Neural progenitor cell (in vitro differentiated cells): ENCODE results near the gene FADS6.

Experiments used
- CTCF ChIP-seq: fragments of 200-600 bp; sonication (generic); IDR thresholded peaks from 2 replicates; pipeline ENCODE4 v1.5.1; 2017; ENCODE audit warnings: antibody characterized with exemption, mild to moderate bottlenecking
- EZH2phosphoT487 ChIP-seq: fragments of 200-600 bp; sonication (generic); IDR thresholded peaks from 2 replicates; pipeline ENCODE4 v1.6.1; 2017; ENCODE audit warnings: antibody characterized with exemption

GRCh38 chr17:74920306-74920620 lies 26.8 kb upstream of the FADS6 start:
- TF ChIP-seq EZH2phosphoT487 (no peak), CTCF (no peak)
